Brain microvascular endothelial cell (primary cell): Measurements from ENCODE around the gene SHQ1.

Experiments used
- DNase-seq: peaks from one replicate; pipeline ENCODE4 v3.0.0-alpha.2; 2020
- H3K27ac ChIP-seq: fragments of 250-450 bp; sonication (Bioruptor Pico); 2 replicates; pipeline ENCODE4 v1.5.1; 2020; ENCODE audit warnings: mild to moderate bottlenecking, moderate library complexity
- H3K27me3 ChIP-seq: fragments of 250-450 bp; sonication (Bioruptor Pico); replicated peaks from 2 replicates; pipeline ENCODE4 v1.5.1; 2020; ENCODE audit warnings: mild to moderate bottlenecking
- H3K36me3 ChIP-seq: fragments of 250-450 bp; sonication (Bioruptor Pico); replicated peaks from 2 replicates; pipeline ENCODE4 v1.5.1; 2020; ENCODE audit warnings: mild to moderate bottlenecking
- H3K4me3 ChIP-seq: 2 replicates; pipeline ENCODE4 v1.5.1; 2011; ENCODE audit warnings: low read depth, mild to moderate bottlenecking, control low read depth, low read length, moderate library complexity
- CTCF ChIP-seq: IDR thresholded peaks from 2 replicates; pipeline ENCODE4 v1.5.1; 2011; ENCODE audit warnings: low read depth, mild to moderate bottlenecking, moderate library complexity, low read length, control low read depth, inconsistent platforms; ENCODE audit errors: missing control alignments
- in situ Hi-C: cut with HindIII; loops from 2 replicates; pipeline ENCODE4 v1.10.0; 2017; ENCODE audit warnings: low sequenced_read_pairs, low pct_ligation_motif_present

Gene SHQ1

DNA sequence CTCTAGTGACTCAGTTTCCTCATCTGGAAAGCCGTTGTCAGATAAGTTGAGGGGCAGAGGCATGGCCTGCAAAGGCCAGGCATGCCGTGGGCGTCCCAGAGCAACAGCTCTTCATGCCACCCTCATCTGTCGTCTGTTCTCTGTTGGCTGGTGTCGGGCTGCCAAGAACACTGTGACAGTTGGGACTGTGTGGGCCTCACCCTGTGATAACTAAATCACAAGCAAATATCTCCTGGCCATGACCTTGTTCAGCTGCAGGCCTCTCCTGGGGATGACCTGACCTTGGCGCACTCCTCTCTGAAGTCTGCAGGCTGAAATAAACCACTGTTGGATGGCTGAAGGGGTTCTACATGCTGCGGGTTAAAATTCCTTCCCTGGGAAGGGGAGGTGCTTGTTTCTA lies 145.9 kb downstream of the SHQ1 start:
- H3K4me3 ChIP-seq: no peak overlapping the region
- H3K27me3 ChIP-seq: peaks cover 2% of the 10 kb centered on the region
- no peak for DNase-seq
- H3K27ac ChIP-seq: no peak overlapping the region
- in situ Hi-C loops: no loop called here
- no peak for TF ChIP-seq CTCF
- H3K36me3 ChIP-seq: no peaks in the 10 kb centered on the region

DNA sequence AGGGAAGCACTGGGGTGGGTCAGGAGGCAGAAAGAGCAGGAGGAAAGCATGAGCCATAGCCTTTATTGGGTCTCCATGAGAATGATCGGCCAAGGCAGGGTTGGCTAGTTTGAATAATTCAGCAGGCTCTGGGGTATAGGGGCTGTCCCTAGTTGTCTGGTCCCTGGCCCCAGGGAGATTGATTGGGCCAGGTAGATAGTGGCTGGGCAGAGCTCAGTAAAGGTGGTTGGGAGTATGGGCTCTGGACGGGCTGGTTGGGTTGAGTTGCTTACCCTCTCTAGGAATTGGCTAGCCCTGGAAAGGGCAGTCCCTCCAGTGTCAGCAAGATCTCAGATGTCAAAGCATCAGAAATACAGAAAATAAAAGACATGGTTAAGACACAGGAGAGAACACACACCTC lies 148.1 kb downstream of the SHQ1 start:
- no peak for TF ChIP-seq CTCF
- Histone ChIP-seq H3K27ac (no peak overlapping the region), H3K27me3 (peaks cover 2% of the 10 kb centered on the region), H3K4me3 (no peak overlapping the region), H3K36me3 (no peaks in the 10 kb centered on the region)
- DNase-seq: no peak
- in situ Hi-C loops: no loop called here

GRCh38 chr3:72699631-72700030 lies 148.6 kb downstream of the SHQ1 start:
- in situ Hi-C loops: no loop called here
- peaks cover 2% of the 10 kb centered on the region for H3K27me3 ChIP-seq
- H3K36me3 ChIP-seq: no peaks in the 10 kb centered on the region
- no peak for DNase-seq
- no peak overlapping the region for H3K4me3 ChIP-seq
- no peak overlapping the region for H3K27ac ChIP-seq
- no peak for TF ChIP-seq CTCF
